GM23248 (cell line): Measurements from ENCODE around the gene SH3RF3. TPM values are rescaled to one million over a fixed set of nuclear protein-coding genes. Genes with fewer than 3 reads are reported as not detected.

Experiments
- DNase-seq: peaks from one replicate; pipeline ENCODE4 v3.0.0-alpha.2; 2015
- H2AFZ ChIP-seq: fragments of 200-600 bp; sonication (generic); 2 replicates; pipeline ENCODE4 v1.6.1; 2016; ENCODE audit warnings: antibody characterized with exemption
- H3F3A ChIP-seq: fragments of 200-600 bp; sonication (generic); 2 replicates; pipeline ENCODE4 v1.6.1; 2016; ENCODE audit warnings: mild to moderate bottlenecking, antibody characterized with exemption, mixed run types; ENCODE audit not compliant: insufficient read depth
- H3K27ac ChIP-seq: fragments of 200-600 bp; sonication (generic); 2 replicates; pipeline ENCODE4 v1.5.1; 2016; ENCODE audit warnings: mild to moderate bottlenecking
- H3K27me3 ChIP-seq: fragments of 200-600 bp; sonication (generic); replicated peaks from 2 replicates; pipeline ENCODE4 v1.6.1; 2016; ENCODE audit warnings: mild to moderate bottlenecking; ENCODE audit not compliant: insufficient read depth
- H3K36me3 ChIP-seq: fragments of 200-600 bp; sonication (generic); 2 replicates; pipeline ENCODE4 v1.6.1; 2016; ENCODE audit warnings: low read depth, mild to moderate bottlenecking
- H3K4me1 ChIP-seq: fragments of 200-600 bp; sonication (generic); 2 replicates; pipeline ENCODE4 v1.6.1; 2016; ENCODE audit warnings: mild to moderate bottlenecking; ENCODE audit not compliant: insufficient read depth
- H3K4me2 ChIP-seq: fragments of 200-600 bp; sonication (generic); one replicate; pipeline ENCODE4 v1.6.1; 2016; ENCODE audit warnings: mild to moderate bottlenecking; ENCODE audit not compliant: unreplicated experiment
- H3K4me3 ChIP-seq: fragments of 200-600 bp; sonication (generic); 2 replicates; pipeline ENCODE4 v1.5.1; 2016; ENCODE audit warnings: mild to moderate bottlenecking
- H3K79me2 ChIP-seq: fragments of 200-600 bp; sonication (generic); 2 replicates; pipeline ENCODE4 v1.6.1; 2016; ENCODE audit warnings: mild to moderate bottlenecking; ENCODE audit not compliant: insufficient read depth
- H3K9ac ChIP-seq: fragments of 200-600 bp; sonication (generic); 2 replicates; pipeline ENCODE4 v1.6.1; 2016; ENCODE audit warnings: mild to moderate bottlenecking
- H3K9me2 ChIP-seq: fragments of 200-600 bp; sonication (generic); 2 replicates; pipeline ENCODE4 v1.6.1; 2016; ENCODE audit warnings: mixed run types, mild to moderate bottlenecking, moderate library complexity; ENCODE audit not compliant: insufficient read depth
- H3K9me3 ChIP-seq: fragments of 200-600 bp; sonication (generic); one replicate; pipeline ENCODE4 v1.6.1; 2017; ENCODE audit warnings: low read depth
- H4K20me1 ChIP-seq: fragments of 200-600 bp; sonication (generic); 2 replicates; pipeline ENCODE4 v1.6.0; 2016; ENCODE audit not compliant: insufficient read depth
- EZH2 ChIP-seq: fragments of 200-600 bp; sonication (generic); IDR thresholded peaks from 2 replicates; pipeline ENCODE4 v1.6.1; 2018; ENCODE audit warnings: antibody characterized with exemption, mild to moderate bottlenecking; ENCODE audit not compliant: insufficient read depth, poor library complexity, severe bottlenecking
- EZH2phosphoT487 ChIP-seq: fragments of 200-600 bp; sonication (generic); IDR thresholded peaks from 2 replicates; pipeline ENCODE4 v1.6.1; 2018; ENCODE audit warnings: antibody characterized with exemption, moderate library complexity, mild to moderate bottlenecking, low read depth; ENCODE audit not compliant: insufficient read depth
- WGBS, 2 experiments: methylation state at CpG; one replicate each; pipeline ENCODE4 v1.1.6; 2015 to 2017; ENCODE audit warnings: low lambda C conversion rate in 2 of 2, low coverage in 1 of 2; ENCODE audit errors: missing lambda C conversion rate in 2 of 2; 5-methylcytosine and 5-hydroxymethylcytosine counted together
- in situ Hi-C: fragments of 300-500 bp; cut with MboI; formaldehyde crosslinking; loops from 2 replicates; pipeline ENCODE4 v1.15.0; 2020
- polyA plus RNA-seq: library from polyadenylated mRNA; unstranded; fragments of >200 nt; fragmentation: Nextera tagmentation; extraction: Ambion mirVana; gene quantifications from 2 replicates; pipeline ENCODE4 v1.2.1, GENCODE V29; 2016
- total RNA-seq: library from RNA; depleted of rRNA; stranded (reverse); fragments of >200 nt; shearing (Covaris generic); gene quantifications from 2 replicates; pipeline ENCODE4 v1.2.3, GENCODE V29; 2014

The SH3RF3 gene
- total and polyA plus RNA-seq, 2 experiments from 2014 or later: 1.5 to 5.2 TPM

- H4K20me1 ChIP-seq: no peaks in the 10 kb centered on the region
- 12 to 14% methylated on average over 4 of the region's 4 CpGs for WGBS, 2 experiments
- no peaks in the 10 kb centered on the region for H3K9me3 ChIP-seq
- peak; percentile 87 for DNase-seq
- H3K27ac ChIP-seq: peak overlapping the region; percentile 92
- peak overlapping the region; percentile 77 for H3K9ac ChIP-seq
- TF ChIP-seq EZH2phosphoT487 (no peak), EZH2 (no peak)
- H3K27me3 ChIP-seq: no peaks in the 10 kb centered on the region
- no peaks in the 10 kb centered on the region for H3K9me2 ChIP-seq
- H2AFZ ChIP-seq: no peak overlapping the region
- peak overlapping the region; percentile 40 for H3K4me3 ChIP-seq
- peaks cover 26% of the 10 kb centered on the region for H3F3A ChIP-seq
- H3K79me2 ChIP-seq: peaks cover 27% of the 10 kb centered on the region; the same call in 1 of the 2 replicates
- H3K4me2 ChIP-seq: peak overlapping the region; percentile 60
- peaks cover 31% of the 10 kb centered on the region for H3K4me1 ChIP-seq
- in situ Hi-C loops: no loop called here
- H3K36me3 ChIP-seq: no peaks in the 10 kb centered on the region
Observed at GRCh38 chr2:109185338-109185737, 56.3 kb downstream of the SH3RF3 start.

GRCh38 chr2:109185821-109186570, 57.0 kb downstream of the SH3RF3 start:
- H2AFZ ChIP-seq: no peak overlapping the region
- TF ChIP-seq EZH2 (no peak), EZH2phosphoT487 (no peak)
- no peaks in the 10 kb centered on the region for H4K20me1 ChIP-seq
- H3K79me2 ChIP-seq: peaks cover 30% of the 10 kb centered on the region; the same call in 1 of the 2 replicates
- peak; percentile 87 for DNase-seq
- H3K9ac ChIP-seq: peak overlapping the region; percentile 77
- H3K27me3 ChIP-seq: no peaks in the 10 kb centered on the region
- peak overlapping the region; percentile 92 for H3K27ac ChIP-seq
- H3K4me1 ChIP-seq: peaks cover 31% of the 10 kb centered on the region
- peaks cover 26% of the 10 kb centered on the region for H3F3A ChIP-seq
- in situ Hi-C loops: no loop called here
- H3K36me3 ChIP-seq: no peaks in the 10 kb centered on the region
- H3K4me3 ChIP-seq: peak overlapping the region; percentile 40
- H3K4me2 ChIP-seq: peak overlapping the region; percentile 60
- no peaks in the 10 kb centered on the region for H3K9me2 ChIP-seq
- H3K9me3 ChIP-seq: no peaks in the 10 kb centered on the region
- WGBS, 2 experiments: 42% methylated on average over 16 of the region's 16 CpGs

GRCh38 chr2:109186656-109187250, 57.7 kb downstream of the SH3RF3 start:
- Histone ChIP-seq H3K9ac (peak overlapping the region; percentile 77), H3K4me3 (no peak overlapping the region), H3K9me2 (no peaks in the 10 kb centered on the region), H3K9me3 (no peaks in the 10 kb centered on the region), H3K27me3 (no peaks in the 10 kb centered on the region), H3K27ac (peak overlapping the region; percentile 92), H3K4me2 (no peak overlapping the region), H4K20me1 (no peaks in the 10 kb centered on the region), H3K79me2 (peaks cover 38% of the 10 kb centered on the region; the same call in 1 of the 2 replicates), H2AFZ (no peak overlapping the region), H3K36me3 (no peaks in the 10 kb centered on the region), H3F3A (peaks cover 26% of the 10 kb centered on the region), H3K4me1 (peaks cover 31% of the 10 kb centered on the region)
- 99% methylated on average over 9 of the region's 9 CpGs for WGBS, 2 experiments
- TF ChIP-seq EZH2: no peak
- TF ChIP-seq EZH2phosphoT487: no peak
- DNase-seq: no peak
- in situ Hi-C loops: no loop called here

GRCh38 chr2:109187711-109188495, 58.9 kb downstream of the SH3RF3 start:
- H2AFZ ChIP-seq: no peak overlapping the region
- 82 to 83% methylated on average over 19 of the region's 19 CpGs for WGBS, 2 experiments

More at GRCh38 chr2:109187711-109188495, 58.9 kb downstream of the SH3RF3 start:
- Histone ChIP-seq H4K20me1 (0 out of 2 replicates have a peak, but pooled peaks cover 3% of the 10 kb centered on the region), H3F3A (peaks cover 26% of the 10 kb centered on the region), H3K4me3 (no peak overlapping the region), H3K9me3 (no peaks in the 10 kb centered on the region), H3K27me3 (no peaks in the 10 kb centered on the region), H3K79me2 (peaks cover 43% of the 10 kb centered on the region; the same call in 1 of the 2 replicates), H3K4me1 (peaks cover 23% of the 10 kb centered on the region), H3K4me2 (no peak overlapping the region), H3K36me3 (no peaks in the 10 kb centered on the region), H3K9me2 (no peaks in the 10 kb centered on the region), H3K27ac (no peak overlapping the region), H3K9ac (no peak overlapping the region)
- in situ Hi-C loops: no loop called here
- DNase-seq: no peak
- TF ChIP-seq EZH2phosphoT487 (no peak), EZH2 (no peak)
